HepG2 (cell line): ENCODE data around the gene RREB1. TPM values are rescaled to one million over a fixed set of nuclear protein-coding genes. Genes with fewer than 3 reads are reported as not detected.

Experiments
- ATAC-seq: fragments of 200-7000 bp; cut with Tn5 transposase; 3 replicates; pipeline ENCODE4 v1.9.1; 2020; ENCODE audit warnings: mild to moderate bottlenecking, moderate library complexity
- BruUV-seq: library from RNA; stranded (reverse); fragments of 400-500 nt; replicated peaks from 2 replicates; lab custom pipeline; 2021; lab: Mats Ljungman, UMichigan
- CTCF ChIA-PET: fragments of 300-600 bp; formaldehyde crosslinking; extraction: SDS; loops from one replicate; lab custom pipeline; 2021; ENCODE audit warnings: low total read pairs, inconsistent platforms, low intra/inter-chr PET ratio; lab: Yijun Ruan, JAX
- POLR2A ChIA-PET: fragments of 350-600 bp; sonication (Branson Sonifier 250); formaldehyde crosslinking; loops from one replicate; lab custom pipeline; 2020; ENCODE audit warnings: antibody characterized with exemption, inconsistent platforms; lab: Yijun Ruan, JAX
- DNase-seq: peaks from one replicate; pipeline ENCODE4 v3.0.0-alpha.2; 2015; ENCODE audit warnings: low spot score
- FAIRE-seq: peaks from 3 replicates; lab custom pipeline; 2011; peaks lifted over from hg19 to GRCh38; lab: Jason Lieb, UNC
- H2AFZ ChIP-seq: one replicate; pipeline ENCODE4 v1.6.1; 2011; ENCODE audit warnings: low read length, inconsistent platforms
- H3K27ac ChIP-seq: fragments of 300-600 bp; 3 replicates; pipeline ENCODE4 v1.8.0; 2011; ENCODE audit warnings: mixed run types, mild to moderate bottlenecking, mixed read lengths, low read length, inconsistent platforms; ENCODE audit not compliant: insufficient read depth; ENCODE audit errors: extremely low read length
- H3K27me3 ChIP-seq, 2 experiments: fragments of 200-600 bp in 1 of 2; 2 replicates in 1 of 2; 3 replicates in 1 of 2; pipeline versions ENCODE4 v1.6.0 to v1.8.0; 2011; ENCODE audit warnings: low read length in 2 of 2, mild to moderate bottlenecking in 2 of 2, moderate library complexity in 2 of 2, inconsistent platforms in 1 of 2; ENCODE audit not compliant: insufficient read depth in 2 of 2, control insufficient read depth in 1 of 2
- H3K36me3 ChIP-seq, 2 experiments: fragments of 200-600 bp in 1 of 2; replicated peaks in 1 of 2; 2 replicates in 1 of 2; 3 replicates in 1 of 2; pipeline versions ENCODE4 v1.5.1 to v1.8.0; 2011; ENCODE audit warnings: low read length in 2 of 2, inconsistent platforms in 1 of 2; ENCODE audit not compliant: insufficient read depth in 2 of 2, control insufficient read depth in 1 of 2
- H3K4me1 ChIP-seq: 2 replicates; pipeline ENCODE4 v1.5.1; 2012; ENCODE audit warnings: low read length, inconsistent platforms; ENCODE audit not compliant: insufficient read depth
- H3K4me2 ChIP-seq: 2 replicates; pipeline ENCODE4 v1.6.0; 2011; ENCODE audit warnings: low read depth, low read length, inconsistent platforms
- H3K4me3 ChIP-seq, 3 experiments: fragments of 200-600 bp in 1 of 3; sonication (generic), shearing (Covaris generic) in 1 of 3; replicated peaks in 1 of 3; 2 replicates each; pipeline ENCODE4 v1.5.1; 2011 to 2016; ENCODE audit warnings: low read length in 3 of 3, inconsistent platforms in 2 of 3, low read depth in 2 of 3, mild to moderate bottlenecking in 2 of 3, control low read depth in 1 of 3, mixed read lengths in 1 of 3; ENCODE audit not compliant: insufficient read depth in 1 of 3
- H3K79me2 ChIP-seq: one replicate; pipeline ENCODE4 v1.6.1; 2011; ENCODE audit warnings: low read length, inconsistent platforms; ENCODE audit not compliant: insufficient read depth
- H3K9ac ChIP-seq: 2 replicates; pipeline ENCODE4 v1.6.0; 2011; ENCODE audit warnings: mild to moderate bottlenecking, low read depth, low read length, inconsistent platforms; ENCODE audit not compliant: insufficient read depth
- H3K9me3 ChIP-seq: 2 replicates; pipeline ENCODE4 v1.5.1; 2012; ENCODE audit warnings: mild to moderate bottlenecking, low read length
- H4K20me1 ChIP-seq: 2 replicates; pipeline ENCODE4 v1.6.0; 2011; ENCODE audit warnings: inconsistent platforms, mild to moderate bottlenecking, low read length, moderate library complexity; ENCODE audit not compliant: insufficient read depth
- CREBL2 ChIP-seq: sonication (generic); formaldehyde crosslinking; IDR thresholded peaks from 2 replicates; pipeline ENCODE4 v1.8.1; 2023; ENCODE audit warnings: missing genetic modification reagents, mild to moderate bottlenecking, borderline replicate concordance
- CSRNP2 ChIP-seq: sonication (generic); formaldehyde crosslinking; conservative IDR thresholded peaks from 2 replicates; pipeline ENCODE4 v1.8.0; 2022; ENCODE audit warnings: low read depth, missing genetic modification reagents
- ETS1 ChIP-seq: sonication (generic); formaldehyde crosslinking; IDR thresholded peaks from 2 replicates; pipeline ENCODE4 v1.4.0; 2020; ENCODE audit warnings: missing genetic modification reagents
- FOSL2 ChIP-seq: sonication (generic); formaldehyde crosslinking; IDR thresholded peaks from 2 replicates; pipeline ENCODE4 v1.4.0; 2020; ENCODE audit warnings: missing genetic modification reagents
- HBP1 ChIP-seq: IDR thresholded peaks from 2 replicates; pipeline ENCODE4 v1.6.1; 2016; ENCODE audit warnings: low read depth, control low read depth
- IRF9 ChIP-seq: sonication (generic); formaldehyde crosslinking; IDR thresholded peaks from 2 replicates; pipeline ENCODE4 v1.8.0; 2022; ENCODE audit warnings: missing genetic modification reagents, mild to moderate bottlenecking, borderline replicate concordance
- KDM2A ChIP-seq: sonication (generic); formaldehyde crosslinking; IDR thresholded peaks from 2 replicates; pipeline ENCODE4 v1.4.0; 2020; ENCODE audit warnings: low read depth, missing genetic modification reagents, borderline replicate concordance
- NR2F1 ChIP-seq, 2 experiments: fragments of 450-650 bp in 1 of 2; formaldehyde crosslinking in 1 of 2; IDR thresholded peaks; 2 replicates each; pipeline versions ENCODE4 v1.5.0 to v1.6.1; 2016 to 2020; ENCODE audit warnings: mild to moderate bottlenecking in 1 of 2, missing compliant biosample characterization in 1 of 2, missing genetic modification reagents in 1 of 2, moderate library complexity in 1 of 2
- SMC3 ChIP-seq: IDR thresholded peaks from 2 replicates; pipeline ENCODE4 v1.6.1; 2011; ENCODE audit warnings: low read length, improper control_type of control experiment
- SSRP1 ChIP-seq: IDR thresholded peaks from 2 replicates; pipeline ENCODE4 v1.6.1; 2016; ENCODE audit warnings: control low read depth
- TEAD2 ChIP-seq: sonication (generic); formaldehyde crosslinking; IDR thresholded peaks from 2 replicates; pipeline ENCODE4 v1.9.0; 2021; ENCODE audit warnings: missing genetic modification reagents
- ZBTB10 ChIP-seq: sonication (generic); formaldehyde crosslinking; IDR thresholded peaks from 2 replicates; pipeline ENCODE4 v1.4.0; 2020; ENCODE audit warnings: missing genetic modification reagents, borderline replicate concordance
- ZKSCAN5 ChIP-seq: sonication (generic); formaldehyde crosslinking; IDR thresholded peaks from 2 replicates; pipeline ENCODE4 v1.5.1; 2020; ENCODE audit warnings: mild to moderate bottlenecking, missing genetic modification reagents
- ZMYM3 ChIP-seq: sonication (generic); formaldehyde crosslinking; IDR thresholded peaks from 2 replicates; pipeline ENCODE4 v1.5.1; 2020; ENCODE audit warnings: mild to moderate bottlenecking, missing genetic modification reagents
- ZNF567 ChIP-seq: sonication (generic); formaldehyde crosslinking; IDR thresholded peaks from 2 replicates; pipeline ENCODE4 v1.8.1; 2023; ENCODE audit warnings: mild to moderate bottlenecking, missing genetic modification reagents, borderline replicate concordance
- WGBS: methylation state at CpG from one replicate; pipeline ENCODE4 v1.1.6; 2017; ENCODE audit warnings: low lambda C conversion rate; 5-methylcytosine and 5-hydroxymethylcytosine counted together
- in situ Hi-C: cut with HindIII; loops from 2 replicates; pipeline ENCODE4 v1.10.0; 2017; ENCODE audit warnings: low pct_unique_long_range_greater_than_20kb; ENCODE audit not compliant: extremely low pct_ligation_motif_present
- intact Hi-C: fragments of 100-400 bp; cut with micrococcal nuclease; formaldehyde crosslinking; loops from one replicate; pipeline ENCODE4 v1.10.0; 2022; ENCODE audit not compliant: unreplicated experiment
- polyA plus RNA-seq, 8 experiments: library from polyadenylated mRNA; depleted of rRNA in 3 of 8; stranded (reverse) in 7 of 8; unstranded in 1 of 8; fragments of >200 nt; fragmentation: Illumina TruSeq in 4 of 8; extraction: Trizol in 4 of 8; gene quantifications; 2 replicates each; pipeline versions ENCODE4 v1.2.1 to v1.2.3, GENCODE V29; 2011 to 2016; ENCODE audit warnings: low read depth in 4 of 8, missing spikeins in 1 of 8, mixed read lengths in 1 of 8; ENCODE audit not compliant: insufficient read depth in 1 of 8
- total RNA-seq, 5 experiments: library from RNA; depleted of rRNA; stranded (reverse); fragments of >200 nt; fragmentation: Illumina TruSeq; extraction: Trizol; gene quantifications; 2 replicates each; pipeline ENCODE4 v1.2.3, GENCODE V29; 2016; ENCODE audit warnings: low read depth in 1 of 5

RREB1 gene
- total and polyA plus RNA-seq, 2 of the 13 experiments (the other 11 are each of a cell fraction or from before 2014, with no cell fraction given), result 6.1 to 23.2 TPM

- CTCF ChIA-PET, result no interaction called here
- FAIRE-seq (peak; percentile 47), ATAC-seq (peak; percentile 22; the same call in 2 of the 3 replicates)
- TF ChIP-seq ZKSCAN5 (CRISPR knock-in tag) (no peak), SSRP1 (CRISPR knock-in tag) (0 out of 2 replicates have a peak, but pooled peaks have one; percentile 16), CSRNP2 (CRISPR knock-in tag) (no peak), HBP1 (CRISPR knock-in tag) (no peak), ZNF567 (peak; percentile 41; the same call in 1 of the 2 replicates), ZMYM3 (CRISPR knock-in tag) (no peak), NR2F1 (CRISPR knock-in tag; IDR thresholded peaks at IDR 0.05) (peak in 1 of 2 experiments; percentile 61; a peak in 1 of 4 replicates), KDM2A (CRISPR knock-in tag) (no peak), TEAD2 (CRISPR knock-in tag) (no peak), CREBL2 (CRISPR knock-in tag) (no peak), FOSL2 (CRISPR knock-in tag) (no peak), SMC3 (no peak), IRF9 (CRISPR knock-in tag) (no peak), ETS1 (CRISPR knock-in tag) (no peak), ZBTB10 (CRISPR knock-in tag) (no peak)
Observed at GRCh38 chr6:7106215-7106751, 1.5 kb upstream of the RREB1 start.

More at GRCh38 chr6:7106215-7106751, 1.5 kb upstream of the RREB1 start:
- no peaks in the 10 kb centered on the region for H3K9me3 ChIP-seq
- peaks cover 33% of the 10 kb centered on the region for H3K79me2 ChIP-seq
- peaks cover 18% of the 10 kb centered on the region for H4K20me1 ChIP-seq
- POLR2A ChIA-PET, result interaction anchor here (1.1 to 1.6 kb wide), 5 partner anchors 11 to 284 kb away, joined by 3 to 6 read pairs (median 4); partner anchors contain the start of genes CAGE1 and RIOK1
- peaks cover 38% of the 10 kb centered on the region for H3K4me1 ChIP-seq
- H3K9ac ChIP-seq, result peak overlapping the region; percentile 91
- peak; percentile 49 for DNase-seq
- WGBS, result 7% methylated on average over 10 of the region's 10 CpGs
- no TSS peak for BruUV-seq
- H3K36me3 ChIP-seq, result no peaks in the 10 kb centered on the region
- peak overlapping the region; percentile 91 to 98 (median 97) for H3K4me3 ChIP-seq
- in situ Hi-C loops, result no loop called here
- peak overlapping the region; percentile 39 for H2AFZ ChIP-seq
- no peaks in the 10 kb centered on the region; a peak in 1 of 5 replicates for H3K27me3 ChIP-seq
- intact Hi-C loops, result loop anchor here (1.0 to 10.0 kb wide), 4 partner anchors 55 to 381 kb away; no protein-coding TSS in a partner anchor
- H3K4me2 ChIP-seq, result peak overlapping the region; percentile 98
- peak overlapping the region; percentile 89 for H3K27ac ChIP-seq
